HUES64 (cell line): ENCODE data around the gene KIAA1210.

Source experiments
- H3K27ac ChIP-seq: 2 replicates; pipeline ENCODE4 v1.7.0; 2013; ENCODE audit warnings: low read depth, low read length, inconsistent platforms
- H3K27me3 ChIP-seq: 2 replicates; pipeline ENCODE4 v1.6.1; 2013; ENCODE audit warnings: mild to moderate bottlenecking, low read length; ENCODE audit not compliant: insufficient read depth
- H3K36me3 ChIP-seq: 2 replicates; pipeline ENCODE4 v1.6.1; 2013; ENCODE audit warnings: mild to moderate bottlenecking, low read length; ENCODE audit not compliant: insufficient read depth
- H3K4me1 ChIP-seq: 2 replicates; pipeline ENCODE4 v1.6.1; 2013; ENCODE audit warnings: mild to moderate bottlenecking, low read length, moderate library complexity; ENCODE audit not compliant: insufficient read depth
- H3K4me3 ChIP-seq: 2 replicates; pipeline ENCODE4 v1.5.1; 2013; ENCODE audit warnings: mild to moderate bottlenecking, low read length, moderate library complexity
- H3K9ac ChIP-seq: 2 replicates; pipeline ENCODE4 v1.6.1; 2013; ENCODE audit warnings: mild to moderate bottlenecking, low read depth, low read length
- H3K9me3 ChIP-seq: 2 replicates; pipeline ENCODE4 v1.6.1; 2013; ENCODE audit warnings: low read depth, low read length; ENCODE audit not compliant: insufficient read depth
- WGBS: fragments of 150-250, 120-280 bp; methylation state at CpG from one replicate; pipeline ENCODE4 v1.1.7; 2013; ENCODE audit warnings: missing lambda C conversion rate; 5-methylcytosine and 5-hydroxymethylcytosine counted together

KIAA1210 gene

GRCh38 chrX:119069128-119069527 is 58.5 kb downstream of the KIAA1210 start:
- no peak overlapping the region for H3K4me3 ChIP-seq
- H3K4me1 ChIP-seq, result no peaks in the 10 kb centered on the region
- no peak overlapping the region for H3K27ac ChIP-seq
- H3K27me3 ChIP-seq, result no peaks in the 10 kb centered on the region; the same call in 1 of the 2 replicates
- H3K9ac ChIP-seq, result no peak overlapping the region
- H3K36me3 ChIP-seq, result no peaks in the 10 kb centered on the region
- H3K9me3 ChIP-seq, result no peaks in the 10 kb centered on the region
- no CpG with 5 or more reads among the region's 1 CpG for WGBS

GRCh38 chrX:119067023-119067739 is 60.4 kb downstream of the KIAA1210 start:
- H3K36me3 ChIP-seq, result no peaks in the 10 kb centered on the region
- H3K4me1 ChIP-seq, result peaks cover 9% of the 10 kb centered on the region; the same call in 1 of the 2 replicates
- H3K27me3 ChIP-seq, result no peaks in the 10 kb centered on the region; the same call in 1 of the 2 replicates
- H3K27ac ChIP-seq, result no peak overlapping the region
- H3K4me3 ChIP-seq, result no peak overlapping the region
- H3K9ac ChIP-seq, result no peak overlapping the region
- WGBS, result 14% methylated on average over 7 of the region's 7 CpGs
- no peaks in the 10 kb centered on the region for H3K9me3 ChIP-seq

GRCh38 chrX:119063428-119063827 is 64.2 kb downstream of the KIAA1210 start:
- H3K27me3 ChIP-seq, result no peaks in the 10 kb centered on the region
- no peak overlapping the region for H3K9ac ChIP-seq
- no peaks in the 10 kb centered on the region for H3K9me3 ChIP-seq
- WGBS, result 93% methylated on average over 6 of the region's 7 CpGs
- H3K4me1 ChIP-seq, result peaks cover 9% of the 10 kb centered on the region; the same call in 1 of the 2 replicates
- H3K4me3 ChIP-seq, result no peak overlapping the region
- H3K36me3 ChIP-seq, result no peaks in the 10 kb centered on the region
- no peak overlapping the region for H3K27ac ChIP-seq

GRCh38 chrX:119062750-119063374 is 64.8 kb downstream of the KIAA1210 start:
- Histone ChIP-seq H3K36me3 (no peaks in the 10 kb centered on the region), H3K4me1 (peaks cover 9% of the 10 kb centered on the region; the same call in 1 of the 2 replicates), H3K9ac (no peak overlapping the region), H3K9me3 (no peaks in the 10 kb centered on the region), H3K27ac (no peak overlapping the region), H3K4me3 (no peak overlapping the region), H3K27me3 (no peaks in the 10 kb centered on the region)
- WGBS, result 71% methylated on average over 3 of the region's 6 CpGs

- H3K4me3 ChIP-seq, result no peak overlapping the region
- H3K27me3 ChIP-seq, result no peaks in the 10 kb centered on the region
- 58% methylated on average over 2 of the region's 2 CpGs for WGBS
- no peaks in the 10 kb centered on the region for H3K9me3 ChIP-seq
- H3K9ac ChIP-seq, result no peak overlapping the region
- no peaks in the 10 kb centered on the region for H3K36me3 ChIP-seq
- H3K27ac ChIP-seq, result no peak overlapping the region
- H3K4me1 ChIP-seq, result no peaks in the 10 kb centered on the region
Measured at GRCh38 chrX:119055687-119056086, 71.9 kb downstream of the KIAA1210 start.

- no peaks in the 10 kb centered on the region for H3K4me1 ChIP-seq
- H3K27me3 ChIP-seq, result no peaks in the 10 kb centered on the region
- no peaks in the 10 kb centered on the region for H3K9me3 ChIP-seq
- no peak overlapping the region for H3K9ac ChIP-seq
- H3K4me3 ChIP-seq, result no peak overlapping the region
- H3K27ac ChIP-seq, result no peak overlapping the region
- H3K36me3 ChIP-seq, result no peaks in the 10 kb centered on the region
- 91% methylated on average over 2 of the region's 2 CpGs for WGBS
Measured at GRCh38 chrX:119045884-119046283, 81.7 kb downstream of the KIAA1210 start.

GRCh38 chrX:119042996-119043395 is 84.6 kb downstream of the KIAA1210 start:
- H3K4me3 ChIP-seq, result no peak overlapping the region
- no peak overlapping the region for H3K9ac ChIP-seq
- H3K9me3 ChIP-seq, result no peaks in the 10 kb centered on the region
- 100% methylated on average over 1 of the region's 1 CpG for WGBS
- H3K27ac ChIP-seq, result no peak overlapping the region
- H3K36me3 ChIP-seq, result no peaks in the 10 kb centered on the region
- H3K4me1 ChIP-seq, result no peaks in the 10 kb centered on the region
- no peaks in the 10 kb centered on the region for H3K27me3 ChIP-seq

- Histone ChIP-seq H3K9me3 (no peaks in the 10 kb centered on the region), H3K27me3 (no peaks in the 10 kb centered on the region), H3K4me1 (no peaks in the 10 kb centered on the region), H3K36me3 (no peaks in the 10 kb centered on the region), H3K4me3 (no peak overlapping the region), H3K9ac (no peak overlapping the region), H3K27ac (no peak overlapping the region)
- WGBS, result 94% methylated on average over 3 of the region's 3 CpGs
Measured at GRCh38 chrX:119042040-119042439, 85.6 kb downstream of the KIAA1210 start.

- H3K27ac ChIP-seq, result no peak overlapping the region
Measured at GRCh38 chrX:119041175-119041574, 86.4 kb downstream of the KIAA1210 start.

GRCh38 chrX:119040432-119040831 is 87.2 kb downstream of the KIAA1210 start:
- Histone ChIP-seq H3K27me3 (no peaks in the 10 kb centered on the region), H3K27ac (no peak overlapping the region), H3K9me3 (no peaks in the 10 kb centered on the region), H3K4me3 (no peak overlapping the region), H3K4me1 (no peaks in the 10 kb centered on the region), H3K9ac (no peak overlapping the region), H3K36me3 (no peaks in the 10 kb centered on the region)
- 69% methylated on average over 6 of the region's 6 CpGs for WGBS

More at GRCh38 chrX:119041175-119041574, 86.4 kb downstream of the KIAA1210 start:
- H3K36me3 ChIP-seq, result no peaks in the 10 kb centered on the region
- WGBS, result 76% methylated on average over 2 of the region's 4 CpGs
- H3K9me3 ChIP-seq, result no peaks in the 10 kb centered on the region
- no peaks in the 10 kb centered on the region for H3K27me3 ChIP-seq
- no peaks in the 10 kb centered on the region for H3K4me1 ChIP-seq
- no peak overlapping the region for H3K4me3 ChIP-seq
- no peak overlapping the region for H3K9ac ChIP-seq

GRCh38 chrX:119036107-119037029 is 91.2 kb downstream of the KIAA1210 start:
- Histone ChIP-seq H3K9ac (no peak overlapping the region), H3K27me3 (no peaks in the 10 kb centered on the region), H3K4me1 (no peaks in the 10 kb centered on the region), H3K27ac (no peak overlapping the region), H3K36me3 (no peaks in the 10 kb centered on the region), H3K4me3 (no peak overlapping the region), H3K9me3 (0 out of 2 replicates have a peak, but pooled peaks cover 2% of the 10 kb centered on the region)
- WGBS, result 93% methylated on average over 3 of the region's 4 CpGs
